ENCODE data around the gene CARD11.
"Not testable (repeated sequence)": the region's sequence is repeated elsewhere in the genome, so short reads cannot be mapped to it uniquely, and the experiment has no call there.

GRCh38 chr7:3038011-3038410 lies 5.7 kb downstream of the CARD11 start:
- not testable (repeated sequence) for TF ChIP-seq CTCF, POLR2AphosphoS5 (IDR thresholded peaks at IDR 0.05)
